A549 treated with AZD9567 at 1 μM for 4 hours (cell line): Measurements from ENCODE around the gene BLOC1S6. TPM values are rescaled to one million over a fixed set of nuclear protein-coding genes. Genes with fewer than 3 reads are reported as not detected.

Experiments
- total RNA-seq: library from RNA; stranded (reverse); fragments of 200-300 nt; extraction: Qiagen RNA extraction; gene quantifications from 5 replicates; pipeline ENCODE4 v1.2.3, GENCODE V29; 2022; ENCODE audit not compliant: insufficient read depth

The BLOC1S6 gene, protein sequence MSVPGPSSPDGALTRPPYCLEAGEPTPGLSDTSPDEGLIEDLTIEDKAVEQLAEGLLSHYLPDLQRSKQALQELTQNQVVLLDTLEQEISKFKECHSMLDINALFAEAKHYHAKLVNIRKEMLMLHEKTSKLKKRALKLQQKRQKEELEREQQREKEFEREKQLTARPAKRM
- total RNA-seq, result 14.7 to 24.0 TPM (median 17.8 TPM) in 5 replicates

DNA sequence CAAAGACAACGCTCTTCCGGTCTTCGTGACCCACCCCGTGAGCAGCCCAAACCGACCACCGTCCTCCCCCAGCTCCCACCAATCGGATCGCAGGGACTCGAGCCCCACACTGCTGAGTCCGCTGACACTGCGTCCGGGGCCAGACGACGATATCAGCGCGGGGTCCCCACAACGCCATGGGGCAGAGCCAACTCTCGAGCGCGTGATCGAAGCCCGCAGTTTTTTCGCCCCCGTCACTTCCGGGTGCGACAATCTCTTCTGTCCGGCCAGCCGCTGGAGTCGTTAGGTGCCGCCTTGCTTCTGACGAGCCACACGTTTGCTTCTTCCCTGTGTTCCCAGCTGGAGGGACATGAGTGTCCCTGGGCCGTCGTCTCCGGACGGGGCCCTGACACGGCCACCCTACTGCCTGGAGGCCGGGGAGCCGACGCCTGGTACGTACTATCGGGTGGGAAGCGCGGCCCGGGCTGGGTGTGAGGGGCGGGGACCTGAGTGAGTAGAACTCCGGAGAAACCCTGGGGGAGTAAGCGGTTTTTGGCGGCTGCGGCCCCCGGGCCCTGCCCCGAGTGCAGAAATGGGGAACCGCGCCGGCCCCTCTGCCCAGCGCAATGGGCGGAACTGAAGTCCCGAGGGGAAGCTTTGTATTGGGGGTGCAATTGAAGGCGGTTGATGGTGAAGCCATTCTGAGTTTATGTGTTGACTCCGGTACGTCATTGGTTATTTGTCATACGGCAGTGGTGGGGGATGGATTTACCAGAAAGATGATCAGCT, at the start of gene BLOC1S6:
BLOC1S6 (plus strand) TSS at position 285 of the 768 bp plus-strand sequence; CDS start at position 350, 65 bp downstream.

DNA sequence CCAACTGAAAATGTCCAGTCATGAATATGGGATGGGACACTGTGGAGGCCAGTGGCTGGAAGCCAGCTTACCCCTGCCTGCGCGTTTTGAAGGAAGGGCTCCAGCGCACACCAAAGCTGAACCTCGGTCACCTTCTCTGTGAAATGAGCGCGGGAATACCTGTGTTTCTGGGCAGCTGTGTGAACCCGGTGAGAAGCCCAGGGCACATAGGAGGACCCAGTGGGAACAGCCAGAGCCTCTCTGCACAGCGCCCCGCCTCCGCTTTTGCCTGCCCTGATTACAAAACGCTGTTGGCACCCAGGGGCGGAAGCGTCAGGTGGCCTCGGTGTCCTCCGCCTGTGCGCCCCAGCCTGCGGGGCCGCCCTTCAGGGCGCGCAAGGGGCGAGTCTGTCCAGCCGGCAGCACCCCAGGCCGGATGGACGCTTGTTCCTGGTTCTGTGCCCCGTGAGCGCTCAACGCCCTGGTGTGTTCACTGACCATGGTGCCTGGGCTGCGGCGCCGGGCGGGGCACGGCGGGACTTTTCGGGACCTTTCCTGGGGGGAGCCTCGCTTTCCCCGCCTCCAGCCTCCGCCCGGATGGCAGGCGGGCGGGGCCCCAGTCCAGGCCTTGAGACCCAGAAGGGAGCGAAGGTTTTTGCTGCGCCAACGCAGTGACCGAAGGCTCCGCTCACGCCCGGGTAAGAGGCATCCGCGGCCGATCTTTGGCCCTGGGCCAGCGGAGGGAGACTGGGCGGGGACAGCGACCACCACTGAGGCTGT, 47.4 kb downstream of the BLOC1S6 start, which contains the start of gene SQOR:
SQOR (plus strand) TSS at position 598 of the 759 bp plus-strand sequence. CDS start 23,895 bp downstream, outside the sequence.

Other genes starting within 250 kb of the BLOC1S6 start
- 2.3 to 7.9 TPM (median 2.8 TPM) in 5 replicates for gene GATM, start 208.8 kb upstream of the BLOC1S6 start, total RNA-seq
- gene SLC30A4, start 64.6 kb upstream of the BLOC1S6 start, total RNA-seq, result 1.6 to 2.2 TPM (median 1.9 TPM) in 5 replicates
- 68.6 to 102 TPM (median 71.6 TPM) in 5 replicates for gene SQOR, start 47.6 kb downstream of the BLOC1S6 start, total RNA-seq